Measurements from ENCODE around the gene ZNF385A.

ZNF385A gene

GRCh38 chr12:54359762-54360351, 24.7 kb downstream of the ZNF385A start:
- no peak for DNase-seq
- no peaks in the 10 kb centered on the region for H3K36me3 ChIP-seq
- peak overlapping the region; percentile 40 for H3K4me3 ChIP-seq (ENCODE audit: low read depth, low read length)
- H3K9me3 ChIP-seq (ENCODE audit: severe bottlenecking), result no peaks in the 10 kb centered on the region
- TF ChIP-seq CTCF (IDR thresholded peaks at IDR 0.05; ENCODE audit: low read depth, low read length), result no peak
- peak overlapping the region; percentile 96 for H3K27ac ChIP-seq
- H3K27me3 ChIP-seq (ENCODE audit: insufficient read depth, low read depth, severe bottlenecking), result no peaks in the 10 kb centered on the region

- Histone ChIP-seq H3K9me3 (ENCODE audit: severe bottlenecking) (no peaks in the 10 kb centered on the region), H3K36me3 (no peaks in the 10 kb centered on the region), H3K4me3 (ENCODE audit: low read depth, low read length) (peak overlapping the region; percentile 54), H3K27ac (peak overlapping the region; percentile 98), H3K27me3 (ENCODE audit: insufficient read depth, low read depth, severe bottlenecking) (no peaks in the 10 kb centered on the region)
- DNase-seq, result peak; percentile 99
- TF ChIP-seq CTCF (IDR thresholded peaks at IDR 0.05; ENCODE audit: low read depth, low read length), result no peak
These were observed 25.4 kb downstream of the ZNF385A start for GRCh38 chr12:54358945-54359761.

GRCh38 chr12:54358191-54358944, 26.2 kb downstream of the ZNF385A start:
- H3K4me3 ChIP-seq (ENCODE audit: low read depth, low read length), result peak overlapping the region; percentile 54
- no peaks in the 10 kb centered on the region for H3K27me3 ChIP-seq (ENCODE audit: insufficient read depth, low read depth, severe bottlenecking)
- peak overlapping the region; percentile 98 for H3K27ac ChIP-seq
- H3K9me3 ChIP-seq (ENCODE audit: severe bottlenecking), result no peaks in the 10 kb centered on the region
- peak; percentile 76 for DNase-seq
- no peaks in the 10 kb centered on the region for H3K36me3 ChIP-seq
- peak; percentile 21; the same call in 1 of the 2 replicates for TF ChIP-seq CTCF (IDR thresholded peaks at IDR 0.05; ENCODE audit: low read depth, low read length)

GRCh38 chr12:54357506-54358190, 26.9 kb downstream of the ZNF385A start:
- DNase-seq, result no peak

More at GRCh38 chr12:54357506-54358190, 26.9 kb downstream of the ZNF385A start:
- no peaks in the 10 kb centered on the region for H3K36me3 ChIP-seq
- no peak for TF ChIP-seq CTCF (IDR thresholded peaks at IDR 0.05; ENCODE audit: low read depth, low read length)
- H3K4me3 ChIP-seq (ENCODE audit: low read depth, low read length), result peak overlapping the region; percentile 54
- no peaks in the 10 kb centered on the region for H3K27me3 ChIP-seq (ENCODE audit: insufficient read depth, low read depth, severe bottlenecking)
- no peaks in the 10 kb centered on the region for H3K9me3 ChIP-seq (ENCODE audit: severe bottlenecking)
- H3K27ac ChIP-seq, result peak overlapping the region; percentile 98

All from WERI-Rb-1 (cell line).